IPS-18a (cell line): ENCODE data around the gene TBPL2.
"Not testable (repeated sequence)": the region's sequence is repeated elsewhere in the genome, so short reads cannot be mapped to it uniquely, and the experiment has no call there.

ENCODE experiments used
- H3K27ac ChIP-seq: one replicate; pipeline ENCODE4 v1.5.1; 2013; ENCODE audit warnings: low read length
- H3K27me3 ChIP-seq: one replicate; pipeline ENCODE4 v1.6.1; 2013; ENCODE audit warnings: mild to moderate bottlenecking, low read length; ENCODE audit not compliant: control insufficient read depth, insufficient read depth
- H3K36me3 ChIP-seq: one replicate; pipeline ENCODE4 v1.6.1; 2013; ENCODE audit warnings: low read depth, low read length; ENCODE audit not compliant: control insufficient read depth
- H3K4me1 ChIP-seq: one replicate; pipeline ENCODE4 v1.6.1; 2013; ENCODE audit warnings: low read depth, low read length; ENCODE audit not compliant: control insufficient read depth
- H3K4me3 ChIP-seq: one replicate; pipeline ENCODE4 v1.5.1; 2013; ENCODE audit warnings: low read length
- H3K9ac ChIP-seq: one replicate; pipeline ENCODE4 v1.6.1; 2013; ENCODE audit warnings: mild to moderate bottlenecking, low read length, moderate library complexity
- H3K9me3 ChIP-seq: one replicate; pipeline ENCODE4 v1.6.1; 2013; ENCODE audit warnings: low read depth, low read length; ENCODE audit not compliant: control insufficient read depth

Gene TBPL2

GRCh38 chr14:55440385-55440784 lies at the start of gene TBPL2:
Gene TBPL2, minus strand, starts transcription at chr14:55440616. Its CDS starts 167 bp downstream, at chr14:55440449.
- Histone ChIP-seq H3K4me3 (no peak within 1 kb of the TSS), H3K4me1 (no peaks in the 10 kb centered on the region), H3K9ac (no peak within 1 kb of the TSS), H3K27ac (no peak within 1 kb of the TSS), H3K9me3 (no peaks in the 10 kb centered on the region), H3K27me3 (no peaks in the 10 kb centered on the region), H3K36me3 (no peaks in the 10 kb centered on the region)

- Histone ChIP-seq H3K27me3 (no peaks in the 10 kb centered on the region), H3K4me1 (no peaks in the 10 kb centered on the region), H3K36me3 (no peaks in the 10 kb centered on the region), H3K27ac (no peak overlapping the region), H3K4me3 (no peak overlapping the region), H3K9ac (no peak overlapping the region), H3K9me3 (no peaks in the 10 kb centered on the region)
These were observed 47.8 kb upstream of the TBPL2 start for GRCh38 chr14:55488204-55488603.

- Histone ChIP-seq H3K9ac (no peak overlapping the region), H3K27me3 (no peaks in the 10 kb centered on the region), H3K9me3 (no peaks in the 10 kb centered on the region), H3K4me1 (no peaks in the 10 kb centered on the region), H3K4me3 (no peak overlapping the region), H3K36me3 (no peaks in the 10 kb centered on the region), H3K27ac (no peak overlapping the region)
These were observed 42.7 kb upstream of the TBPL2 start for GRCh38 chr14:55482936-55483605.

- no peaks in the 10 kb centered on the region for H3K4me1 ChIP-seq
- no peak overlapping the region for H3K4me3 ChIP-seq
- H3K36me3 ChIP-seq, result no peaks in the 10 kb centered on the region
- H3K9ac ChIP-seq, result no peak overlapping the region
- no peaks in the 10 kb centered on the region for H3K27me3 ChIP-seq
- no peak overlapping the region for H3K27ac ChIP-seq
- no peaks in the 10 kb centered on the region for H3K9me3 ChIP-seq
These were observed 41.4 kb upstream of the TBPL2 start for GRCh38 chr14:55481769-55482168.

GRCh38 chr14:55477680-55478079 lies 37.3 kb upstream of the TBPL2 start:
- H3K36me3 ChIP-seq, result no peaks in the 10 kb centered on the region
- no peaks in the 10 kb centered on the region for H3K9me3 ChIP-seq
- no peaks in the 10 kb centered on the region for H3K4me1 ChIP-seq
- no peak overlapping the region for H3K4me3 ChIP-seq
- H3K9ac ChIP-seq, result no peak overlapping the region
- H3K27me3 ChIP-seq, result no peaks in the 10 kb centered on the region
- no peak overlapping the region for H3K27ac ChIP-seq

- H3K27ac ChIP-seq, H3K36me3 ChIP-seq, H3K9me3 ChIP-seq, H3K9ac ChIP-seq, H3K4me1 ChIP-seq, H3K4me3 ChIP-seq, H3K27me3 ChIP-seq: not testable (repeated sequence)
These were observed 36.0 kb upstream of the TBPL2 start for GRCh38 chr14:55476448-55476847.

GRCh38 chr14:55473786-55474185 lies 33.4 kb upstream of the TBPL2 start:
- no peak overlapping the region for H3K9ac ChIP-seq
- no peak overlapping the region for H3K4me3 ChIP-seq
- no peak overlapping the region for H3K27ac ChIP-seq
- H3K36me3 ChIP-seq, result no peaks in the 10 kb centered on the region
- H3K27me3 ChIP-seq, result no peaks in the 10 kb centered on the region
- no peaks in the 10 kb centered on the region for H3K4me1 ChIP-seq
- H3K9me3 ChIP-seq, result no peaks in the 10 kb centered on the region

GRCh38 chr14:55470025-55470424 lies 29.6 kb upstream of the TBPL2 start:
- no peaks in the 10 kb centered on the region for H3K27me3 ChIP-seq
- no peaks in the 10 kb centered on the region for H3K9me3 ChIP-seq
- no peak overlapping the region for H3K9ac ChIP-seq
- H3K36me3 ChIP-seq, result no peaks in the 10 kb centered on the region
- no peaks in the 10 kb centered on the region for H3K4me1 ChIP-seq
- no peak overlapping the region for H3K4me3 ChIP-seq
- H3K27ac ChIP-seq, result no peak overlapping the region

- Histone ChIP-seq H3K9me3 (no peaks in the 10 kb centered on the region), H3K27me3 (no peaks in the 10 kb centered on the region), H3K9ac (no peak overlapping the region), H3K27ac (no peak overlapping the region), H3K36me3 (no peaks in the 10 kb centered on the region), H3K4me1 (no peaks in the 10 kb centered on the region), H3K4me3 (no peak overlapping the region)
These were observed 26.9 kb upstream of the TBPL2 start for GRCh38 chr14:55467307-55467706.

GRCh38 chr14:55458800-55459515 lies 18.5 kb upstream of the TBPL2 start:
- Histone ChIP-seq H3K4me3 (no peak overlapping the region), H3K36me3 (no peaks in the 10 kb centered on the region), H3K9ac (no peak overlapping the region), H3K4me1 (no peaks in the 10 kb centered on the region), H3K27ac (no peak overlapping the region), H3K9me3 (no peaks in the 10 kb centered on the region), H3K27me3 (no peaks in the 10 kb centered on the region)

GRCh38 chr14:55457496-55457895 lies 17.1 kb upstream of the TBPL2 start:
- H3K36me3 ChIP-seq, result no peaks in the 10 kb centered on the region
- H3K4me1 ChIP-seq, result no peaks in the 10 kb centered on the region
- H3K27me3 ChIP-seq, result no peaks in the 10 kb centered on the region
- no peak overlapping the region for H3K9ac ChIP-seq
- no peak overlapping the region for H3K4me3 ChIP-seq
- no peaks in the 10 kb centered on the region for H3K9me3 ChIP-seq
- no peak overlapping the region for H3K27ac ChIP-seq

- H3K4me3 ChIP-seq, H3K27me3 ChIP-seq, H3K27ac ChIP-seq, H3K36me3 ChIP-seq, H3K9ac ChIP-seq, H3K9me3 ChIP-seq, H3K4me1 ChIP-seq: not testable (repeated sequence)
These were observed 16.0 kb upstream of the TBPL2 start for GRCh38 chr14:55456411-55456810.
